ENCODE data around the gene ARIH2. TPM values are rescaled to one million over a fixed set of nuclear protein-coding genes. Genes with fewer than 3 reads are reported as not detected.

ARIH2 gene
- total and polyA plus RNA-seq, 2 of the 4 experiments (the other 2 are of a cell fraction): 62.3 to 93.7 TPM

DNA sequence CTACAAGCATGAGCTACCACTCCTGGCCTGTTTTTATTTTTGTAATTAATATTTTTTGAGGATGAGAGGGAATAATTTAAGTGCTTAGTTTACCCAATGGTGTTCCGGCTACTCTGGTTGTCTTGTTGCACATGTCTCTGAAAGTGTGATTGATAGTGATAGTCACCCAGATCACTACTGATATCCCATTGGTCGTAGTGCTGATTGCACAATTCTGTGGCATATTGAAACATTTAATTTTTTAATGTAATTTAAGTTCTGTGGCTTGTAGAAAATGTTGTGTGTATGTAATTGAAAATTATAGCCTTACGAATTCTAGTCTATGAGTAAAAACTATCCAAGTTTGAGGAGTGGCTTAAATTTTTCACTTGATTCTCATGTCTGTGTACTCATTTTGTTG lies 11.9 kb downstream of the ARIH2 start:
- no peaks in the 10 kb centered on the region for H3K9me3 ChIP-seq (ENCODE audit: control insufficient read depth, insufficient read depth, low read length)
- no TSS peak for BruUV-seq (replicated peaks)
- no peak overlapping the region for H3K4me2 ChIP-seq (ENCODE audit: low read depth, low read length)
- intact Hi-C loops (cut with micrococcal nuclease): no loop called here
- peaks cover 63% of the 10 kb centered on the region for H4K20me1 ChIP-seq (ENCODE audit: insufficient read depth, low read length)
- ATAC-seq (ENCODE audit: low read depth) (no peak), DNase-seq (no peak)
- H2BK15ac ChIP-seq (ENCODE audit: low read depth, low read length): no peak overlapping the region
- no CpG with 5 or more reads among the region's 3 CpGs for WGBS, 2 experiments (ENCODE audit: extremely low coverage in 2 of 2, insufficient read length in 1 of 2)
- CTCF ChIA-PET: no interaction called here
- H3K27ac ChIP-seq (ENCODE audit: insufficient read depth, low read length): no peak overlapping the region
- no peak overlapping the region for H4K91ac ChIP-seq (ENCODE audit: insufficient read depth, low read depth, low read length)
- H2AK9ac ChIP-seq (replicated peaks; ENCODE audit: low read depth, low read length, poor library complexity): no peak overlapping the region
- no peak overlapping the region for H2BK20ac ChIP-seq (ENCODE audit: low read depth, low read length)
- no peak overlapping the region for H3K23ac ChIP-seq (ENCODE audit: low read depth, low read length)
- no peak overlapping the region for H2BK120ac ChIP-seq (ENCODE audit: low read depth, low read length)
- H3K56ac ChIP-seq (ENCODE audit: extremely low read depth, insufficient read depth, low read length): no peak overlapping the region
- H4K8ac ChIP-seq (ENCODE audit: low read depth in 2 of 2, low read length in 2 of 2): no peak overlapping the region
- peaks cover 11% of the 10 kb centered on the region for H3K9me1 ChIP-seq (ENCODE audit: insufficient read depth, low read length)
- no peak overlapping the region for H3K4ac ChIP-seq (ENCODE audit: low read depth, low read length)
- peaks cover 14% of the 10 kb centered on the region for H3K36me3 ChIP-seq (ENCODE audit: control insufficient read depth, insufficient read depth, low read length)
- dilution Hi-C loops (cut with HindIII; ENCODE audit: low sequenced_read_pairs, unreplicated experiment): no loop called here
- no peak overlapping the region for H4K5ac ChIP-seq (ENCODE audit: low read depth, low read length)
- H2BK5ac ChIP-seq (ENCODE audit: low read depth, low read length, poor library complexity, severe bottlenecking): no peak overlapping the region
- in situ Hi-C loops (cut with MboI; ENCODE audit: low sequenced_read_pairs): no loop called here
- no peak overlapping the region for H2AK5ac ChIP-seq (ENCODE audit: low read depth, low read length)
- POLR2A ChIA-PET (ENCODE audit: unreplicated experiment): no interaction called here
- no peak overlapping the region for H3K4me3 ChIP-seq (ENCODE audit: insufficient read depth, low read depth, low read length)
- peaks cover 6% of the 10 kb centered on the region for H3K4me1 ChIP-seq (ENCODE audit: control insufficient read depth, insufficient read depth, low read length)
- no peak for TF ChIP-seq CHD1 (IDR thresholded peaks at IDR 0.05; ENCODE audit: low read depth, low read length)
- TF ChIP-seq CEBPB (IDR thresholded peaks at IDR 0.05; ENCODE audit: low read depth, low read length): peak; percentile 86
- H3K14ac ChIP-seq (replicated peaks; ENCODE audit: low read depth, low read length): no peak overlapping the region
- no peak overlapping the region for H2AFZ ChIP-seq (replicated peaks; ENCODE audit: low read length, poor library complexity)
- H3K79me1 ChIP-seq (ENCODE audit: low read depth in 1 of 2, low read length in 2 of 2): peaks cover 29 to 78% of the 10 kb centered on the region in 2 experiments
- no peaks in the 10 kb centered on the region for H3K27me3 ChIP-seq (ENCODE audit: control insufficient read depth, insufficient read depth, low read length)
- H3K9ac ChIP-seq (ENCODE audit: low read depth, low read length): no peak overlapping the region
- no peak overlapping the region for H3K18ac ChIP-seq (ENCODE audit: low read depth, low read length)

Measured in IMR-90 (cell line).